Glutamatergic neuron (in vitro differentiated cells): ENCODE data around the gene MARCHF2. TPM values are rescaled to one million over a fixed set of nuclear protein-coding genes. Genes with fewer than 3 reads are reported as not detected.

Experiments
- DNase-seq: peaks from one replicate; pipeline ENCODE4 v3.0.0; 2022
- H3K27ac Mint-ChIP-seq: one replicate; pipeline ENCODE4 v1.8.0; 2020; ENCODE audit warnings: mild to moderate bottlenecking, mixed read lengths, inconsistent platforms; ENCODE audit not compliant: unreplicated experiment
- H3K27me3 Mint-ChIP-seq: one replicate; pipeline ENCODE4 v1.8.0; 2020; ENCODE audit warnings: mild to moderate bottlenecking, moderate library complexity, mixed read lengths, inconsistent platforms; ENCODE audit not compliant: unreplicated experiment
- H3K36me3 Mint-ChIP-seq: one replicate; pipeline ENCODE4 v1.8.0; 2020; ENCODE audit warnings: mild to moderate bottlenecking, mixed read lengths, inconsistent platforms; ENCODE audit not compliant: unreplicated experiment
- H3K4me1 Mint-ChIP-seq: one replicate; pipeline ENCODE4 v1.8.0; 2020; ENCODE audit warnings: mild to moderate bottlenecking, low read depth, mixed read lengths, inconsistent platforms; ENCODE audit not compliant: unreplicated experiment
- H3K4me3 Mint-ChIP-seq: one replicate; pipeline ENCODE4 v1.8.0; 2020; ENCODE audit warnings: mild to moderate bottlenecking, mixed read lengths, inconsistent platforms; ENCODE audit not compliant: unreplicated experiment
- H3K9me3 Mint-ChIP-seq: one replicate; pipeline ENCODE4 v1.8.0; 2020; ENCODE audit warnings: mild to moderate bottlenecking, moderate library complexity, mixed read lengths, inconsistent platforms; ENCODE audit not compliant: unreplicated experiment
- CTCF ChIP-seq: fragments of 200-600 bp; sonication (generic); IDR thresholded peaks from one replicate; pipeline ENCODE4 v1.5.0; 2021; ENCODE audit not compliant: partially characterized antibody, unreplicated experiment
- microRNA-seq: library from miRNA; unstranded; fragments of <30 nt; microRNA quantifications from one replicate; pipeline ENCODE4, GENCODE V29; 2020; ENCODE audit not compliant: unreplicated experiment
- total RNA-seq: library from RNA; stranded (reverse); fragmentation: NEBNext Ultra II Directional; extraction: Animal tissue kit (Norgen Biotek cat#: 25700); gene quantifications from one replicate; pipeline ENCODE4 v1.2.1, GENCODE V29; 2021; ENCODE audit not compliant: unreplicated experiment

The MARCHF2 gene
- total RNA-seq, 1 donor from 2014 or later: 47.7 TPM

GRCh38 chr19:8485561-8486371 is 72.7 kb downstream of the MARCHF2 start:
- Mint-ChIP-seq H3K27ac (no peak overlapping the region), H3K36me3 (peaks cover 9% of the 10 kb centered on the region), H3K4me1 (peaks cover 4% of the 10 kb centered on the region), H3K27me3 (peaks cover 8% of the 10 kb centered on the region), H3K4me3 (no peak overlapping the region), H3K9me3 (peaks cover 22% of the 10 kb centered on the region)
- no peak for TF ChIP-seq CTCF
- no peak for DNase-seq

- TF ChIP-seq CTCF: no peak
- Mint-ChIP-seq H3K4me3 (no peak overlapping the region), H3K27me3 (peaks cover 10% of the 10 kb centered on the region), H3K4me1 (no peaks in the 10 kb centered on the region), H3K9me3 (peaks cover 16% of the 10 kb centered on the region), H3K27ac (peak overlapping the region; percentile 12), H3K36me3 (peaks cover 6% of the 10 kb centered on the region)
- DNase-seq: no peak
These were observed 73.6 kb downstream of the MARCHF2 start for GRCh38 chr19:8486661-8487136.

GRCh38 chr19:8487137-8487851 is 74.2 kb downstream of the MARCHF2 start:
- DNase-seq: no peak
- Mint-ChIP-seq H3K27me3 (peaks cover 10% of the 10 kb centered on the region), H3K4me1 (no peaks in the 10 kb centered on the region), H3K36me3 (peaks cover 6% of the 10 kb centered on the region), H3K4me3 (no peak overlapping the region), H3K27ac (peak overlapping the region; percentile 12), H3K9me3 (peaks cover 16% of the 10 kb centered on the region)
- no peak for TF ChIP-seq CTCF

- no peak for TF ChIP-seq CTCF
- peak overlapping the region; percentile 18 for H3K4me3 Mint-ChIP-seq
- H3K27ac Mint-ChIP-seq: peak overlapping the region; percentile 26
- no peak for DNase-seq
- H3K4me1 Mint-ChIP-seq: no peaks in the 10 kb centered on the region
- peaks cover 7% of the 10 kb centered on the region for H3K27me3 Mint-ChIP-seq
- H3K9me3 Mint-ChIP-seq: peaks cover 18% of the 10 kb centered on the region
- H3K36me3 Mint-ChIP-seq: peaks cover 6% of the 10 kb centered on the region
These were observed 75.3 kb downstream of the MARCHF2 start for GRCh38 chr19:8488365-8488764.

Small RNAs within 50 kb of the gene (microRNA-seq; reads per million reads assigned to microRNA genes)
- gene MIR4999: 5.0 reads per million, percentile 32 among the genes with 10 or more reads in this experiment

Other genes starting within 250 kb of the MARCHF2 start
- 27.3 TPM for gene CERS4, start 203.9 kb upstream of the MARCHF2 start, total RNA-seq
- gene CD320, start 104.9 kb upstream of the MARCHF2 start, total RNA-seq: 45.1 TPM
- 65.1 TPM for gene NDUFA7, start 91.9 kb upstream of the MARCHF2 start, total RNA-seq
- gene RPS28, start 91.8 kb upstream of the MARCHF2 start, total RNA-seq: 1,030 TPM
- gene KANK3, start 70.0 kb upstream of the MARCHF2 start, total RNA-seq: 8.9 TPM
- 0.51 TPM for gene ANGPTL4, start 49.1 kb upstream of the MARCHF2 start, total RNA-seq
- gene RAB11B, start 22.9 kb upstream of the MARCHF2 start, total RNA-seq: 137 TPM
- 184 TPM for gene HNRNPM, start 31.7 kb downstream of the MARCHF2 start, total RNA-seq
- gene PRAM1, start 89.3 kb downstream of the MARCHF2 start, total RNA-seq: 0.49 TPM
- 27.2 TPM for gene ZNF414, start 100.9 kb downstream of the MARCHF2 start, total RNA-seq
- 0.10 TPM for gene MYO1F, start 164.1 kb downstream of the MARCHF2 start, total RNA-seq
- 87.6 TPM for gene ADAMTS10, start 197.4 kb downstream of the MARCHF2 start, total RNA-seq
- gene NFILZ, start 217.3 kb downstream of the MARCHF2 start, total RNA-seq: not detected